HFF-Myc (cell line): Measurements from ENCODE around the gene PHKB.

Source experiments
- DNase-seq: peaks from one replicate; pipeline ENCODE4 v3.0.0-alpha.2; 2011; ENCODE audit warnings: low read depth; ENCODE audit errors: extremely low read depth
- H3K4me3 ChIP-seq: replicated peaks from 2 replicates; pipeline ENCODE4 v1.5.1; 2011; ENCODE audit warnings: low read depth, mild to moderate bottlenecking, control low read depth, low read length
- TF ChIP-seq, protein P1 (sequence below): IDR thresholded peaks from 2 replicates; pipeline ENCODE4 v1.5.1; 2012; ENCODE audit warnings: mild to moderate bottlenecking, low read depth, low read length, control low read depth; ENCODE audit errors: missing control alignments

The PHKB gene

DNA sequence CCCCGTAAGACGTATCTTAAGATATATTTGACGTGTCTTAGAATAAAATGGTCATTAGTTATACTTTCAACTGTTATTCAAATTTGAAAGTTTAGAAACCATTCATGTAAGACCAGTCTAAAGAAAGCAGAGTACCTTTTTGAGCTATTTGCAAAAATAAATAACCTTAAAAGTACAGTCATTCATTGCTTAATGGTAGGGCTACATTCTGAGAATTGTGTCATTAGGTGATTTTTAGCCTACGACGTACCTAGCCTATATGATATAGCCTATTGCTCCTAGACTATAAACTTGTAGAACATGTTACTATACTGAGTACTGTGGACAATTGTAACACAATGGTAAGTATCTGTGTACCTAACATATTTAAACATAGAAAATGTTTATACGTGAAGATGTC is 139.2 kb downstream of the PHKB start:
- no peak for DNase-seq
- no peak overlapping the region for H3K4me3 ChIP-seq
- TF ChIP-seq, protein P1, sequence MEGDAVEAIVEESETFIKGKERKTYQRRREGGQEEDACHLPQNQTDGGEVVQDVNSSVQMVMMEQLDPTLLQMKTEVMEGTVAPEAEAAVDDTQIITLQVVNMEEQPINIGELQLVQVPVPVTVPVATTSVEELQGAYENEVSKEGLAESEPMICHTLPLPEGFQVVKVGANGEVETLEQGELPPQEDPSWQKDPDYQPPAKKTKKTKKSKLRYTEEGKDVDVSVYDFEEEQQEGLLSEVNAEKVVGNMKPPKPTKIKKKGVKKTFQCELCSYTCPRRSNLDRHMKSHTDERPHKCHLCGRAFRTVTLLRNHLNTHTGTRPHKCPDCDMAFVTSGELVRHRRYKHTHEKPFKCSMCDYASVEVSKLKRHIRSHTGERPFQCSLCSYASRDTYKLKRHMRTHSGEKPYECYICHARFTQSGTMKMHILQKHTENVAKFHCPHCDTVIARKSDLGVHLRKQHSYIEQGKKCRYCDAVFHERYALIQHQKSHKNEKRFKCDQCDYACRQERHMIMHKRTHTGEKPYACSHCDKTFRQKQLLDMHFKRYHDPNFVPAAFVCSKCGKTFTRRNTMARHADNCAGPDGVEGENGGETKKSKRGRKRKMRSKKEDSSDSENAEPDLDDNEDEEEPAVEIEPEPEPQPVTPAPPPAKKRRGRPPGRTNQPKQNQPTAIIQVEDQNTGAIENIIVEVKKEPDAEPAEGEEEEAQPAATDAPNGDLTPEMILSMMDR = no peak

DNA sequence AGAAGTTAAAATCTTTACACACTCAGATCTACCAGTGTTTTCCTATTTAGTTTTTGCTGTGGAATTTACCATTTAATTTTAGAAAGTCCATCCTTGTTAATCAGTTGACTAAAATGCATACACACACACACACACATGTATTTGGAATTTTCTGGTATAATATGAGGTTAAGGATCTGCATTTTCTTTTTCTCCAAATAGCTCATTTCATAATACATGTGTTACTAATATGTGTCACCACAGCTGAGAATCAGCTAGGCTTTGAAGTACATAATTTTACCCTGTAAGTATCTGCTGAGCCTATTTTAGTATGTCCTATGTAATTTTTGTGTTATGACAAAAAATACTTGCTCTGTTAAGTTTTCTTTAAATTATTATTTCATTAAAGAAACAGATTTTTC is 143.2 kb downstream of the PHKB start:
- H3K4me3 ChIP-seq = no peak overlapping the region
- no peak for DNase-seq
- TF ChIP-seq, protein P1 = no peak

DNA sequence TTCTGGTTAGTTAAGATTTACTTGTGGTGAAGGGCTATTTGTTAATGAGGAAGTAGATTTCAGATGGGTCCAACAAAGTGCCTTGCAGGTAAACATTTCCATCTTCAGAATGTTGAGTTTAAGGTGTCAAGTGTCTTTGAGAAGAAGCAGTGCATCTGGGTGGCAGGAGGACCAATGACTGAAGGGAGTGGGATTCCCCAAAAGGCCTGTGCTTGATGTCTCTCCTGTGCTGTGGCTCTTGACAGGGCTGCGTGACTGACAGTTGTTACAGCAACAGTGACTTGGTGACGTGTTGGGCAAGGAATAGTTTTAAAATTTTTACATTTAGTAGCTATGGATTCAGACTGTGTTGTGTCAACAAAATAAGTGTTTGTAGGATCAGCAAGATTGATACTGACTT is 149.9 kb downstream of the PHKB start:
- TF ChIP-seq, protein P1 = no peak
- H3K4me3 ChIP-seq = no peak overlapping the region
- no peak for DNase-seq

DNA sequence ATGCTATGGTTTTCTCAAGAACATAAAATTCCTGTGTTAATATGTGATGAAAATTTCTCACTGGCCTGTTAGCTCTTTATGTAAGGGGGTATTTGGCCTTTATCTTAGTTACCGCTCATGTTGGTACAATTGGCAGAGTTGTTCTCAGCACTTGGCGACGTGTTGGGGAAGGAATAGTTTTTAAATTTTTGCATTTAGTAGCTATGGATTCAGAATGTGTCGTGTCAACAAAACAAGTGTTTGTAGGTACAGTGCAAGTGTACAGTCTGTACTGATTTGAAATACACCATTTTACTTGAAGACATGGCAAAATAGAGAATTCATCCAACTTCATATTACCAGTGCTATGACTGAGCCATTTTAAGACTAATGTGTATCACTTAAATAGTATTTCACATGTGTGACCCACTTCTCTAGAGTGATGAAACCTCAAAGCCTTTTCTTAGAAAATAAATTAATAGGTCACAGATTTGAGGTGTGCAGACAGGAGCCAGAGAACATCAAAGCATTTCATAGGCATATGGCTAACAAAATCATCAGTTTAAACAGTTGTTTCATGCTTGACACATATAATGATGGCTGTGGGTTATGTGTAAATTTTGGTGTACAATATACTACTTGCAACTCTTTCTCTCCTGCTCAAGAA is 150.8 kb downstream of the PHKB start:
- TF ChIP-seq, protein P1 = no peak
- H3K4me3 ChIP-seq = no peak overlapping the region
- DNase-seq = no peak

DNA sequence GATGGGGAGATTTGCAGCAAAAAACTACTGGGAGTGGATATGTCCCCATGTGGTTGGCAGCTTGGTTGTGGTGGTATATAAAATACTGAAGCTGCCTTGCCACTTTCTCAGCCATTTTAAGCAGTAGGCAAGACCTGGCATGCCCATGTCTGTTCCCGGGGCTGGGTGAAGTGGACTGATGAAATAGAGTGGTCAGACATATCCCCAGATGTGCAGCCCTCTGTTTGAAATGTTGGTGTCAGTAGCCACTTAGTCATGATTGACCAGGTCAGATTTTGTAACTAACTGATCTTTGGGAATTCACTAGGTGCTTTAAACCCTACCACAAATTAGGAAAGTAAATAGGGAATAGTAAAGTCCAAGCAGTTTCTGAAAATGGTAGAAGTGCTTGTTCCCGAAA is 151.6 kb downstream of the PHKB start:
- H3K4me3 ChIP-seq = no peak overlapping the region
- DNase-seq = no peak
- TF ChIP-seq, protein P1 = no peak

DNA sequence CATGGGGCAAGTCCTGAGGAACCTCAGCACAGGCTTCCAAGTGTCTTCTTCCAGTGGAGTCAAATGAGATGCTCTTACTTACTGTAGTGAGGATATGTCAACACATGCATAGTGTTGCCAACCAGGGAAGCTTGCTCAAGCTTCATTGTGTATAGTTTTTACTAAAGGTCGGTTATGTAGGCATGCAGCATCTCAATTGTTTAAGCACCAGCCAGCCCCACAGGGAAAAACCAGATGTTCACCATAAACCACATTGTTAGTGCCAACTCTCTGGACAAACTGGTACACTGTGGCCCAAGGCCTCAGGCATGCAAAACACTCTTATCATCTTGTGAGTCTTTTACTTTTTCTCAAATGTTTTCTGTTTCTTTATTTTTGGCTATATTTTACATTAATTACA is 152.1 kb downstream of the PHKB start:
- H3K4me3 ChIP-seq = no peak overlapping the region
- TF ChIP-seq, protein P1 = no peak
- no peak for DNase-seq

DNA sequence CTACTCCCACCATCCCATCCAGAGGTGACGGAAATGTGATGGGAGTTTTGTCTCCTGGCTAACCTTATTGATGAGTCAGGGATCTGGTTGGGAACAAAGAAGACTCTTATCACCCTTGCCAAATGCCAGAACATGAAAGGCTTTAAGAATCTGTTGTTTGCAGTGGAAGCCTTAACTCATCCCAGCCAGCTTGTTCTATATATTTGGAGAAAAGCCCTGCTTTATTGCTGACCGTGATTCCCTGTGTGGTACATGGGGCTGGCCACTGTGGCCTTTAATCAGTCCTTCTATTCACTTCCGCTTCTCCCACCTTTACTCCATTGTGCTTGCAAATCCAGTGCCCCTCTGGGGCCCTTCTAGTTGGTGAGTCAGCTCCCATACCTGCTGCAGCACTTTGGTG is 156.6 kb downstream of the PHKB start:
- TF ChIP-seq, protein P1 = no peak
- no peak overlapping the region for H3K4me3 ChIP-seq
- DNase-seq = no peak
